Measurements from ENCODE around the gene MYOF. TPM values are rescaled to one million over a fixed set of nuclear protein-coding genes. Genes with fewer than 3 reads are reported as not detected.

The MYOF gene
- polyA plus RNA-seq, 3 donors: 9.7 to 29.1 (median 14.5) TPM

GRCh38 chr10:93330824-93331223 lies 151.3 kb downstream of the MYOF start:
- Histone ChIP-seq H2AFZ (ENCODE audit: insufficient read depth, low read depth, low read length, poor library complexity, severe bottlenecking) (no peak overlapping the region), H3K79me2 (ENCODE audit: insufficient read depth, low read length) (no peaks in the 10 kb centered on the region), H3K9ac (ENCODE audit: insufficient read depth, low read length, poor library complexity, severe bottlenecking) (no peak overlapping the region), H4K20me1 (ENCODE audit: insufficient read depth, low read length) (no peaks in the 10 kb centered on the region), H3K4me2 (replicated peaks; ENCODE audit: extremely low read depth, low read length, poor library complexity, severe bottlenecking) (no peak overlapping the region), H3K27me3 (ENCODE audit: control insufficient read depth in 2 of 2, insufficient read depth in 2 of 2, low read length in 2 of 2) (no peaks in the 10 kb centered on the region), H3K4me1 (ENCODE audit: control insufficient read depth in 1 of 2, insufficient read depth in 2 of 2, low read length in 2 of 2) (no peaks in the 10 kb centered on the region), H3K9me3 (replicated peaks in 1 of 2; ENCODE audit: control insufficient read depth in 1 of 2, insufficient read depth in 1 of 2, low read length in 2 of 2) (no peaks in the 10 kb centered on the region), H3K36me3 (replicated peaks in 1 of 2; ENCODE audit: control insufficient read depth in 1 of 2, insufficient read depth in 2 of 2, low read length in 2 of 2) (peaks cover 85 to 99% of the 10 kb centered on the region in 2 donors), H3K4me3 (replicated peaks in 1 of 3; ENCODE audit: low read depth in 2 of 3, low read length in 3 of 3) (no peak overlapping the region), H3K27ac (ENCODE audit: low read depth in 1 of 2, low read length in 2 of 2) (no peak overlapping the region)
- Mint-ChIP-seq H3K27ac (no peak overlapping the region), H3K36me3 (peaks cover 0 to 78% of the 10 kb centered on the region in 2 donors), H3K4me3 (no peak overlapping the region), H3K27me3 (ENCODE audit: low read depth in 3 of 3) (peaks cover 0 to 2% (median 0%) of the 10 kb centered on the region in 3 donors), H3K9me3 (peaks cover 0 to 2% (median 0%) of the 10 kb centered on the region in 7 donors), H3K4me1 (no peaks in the 10 kb centered on the region)
- TF ChIP-seq, protein P1, sequence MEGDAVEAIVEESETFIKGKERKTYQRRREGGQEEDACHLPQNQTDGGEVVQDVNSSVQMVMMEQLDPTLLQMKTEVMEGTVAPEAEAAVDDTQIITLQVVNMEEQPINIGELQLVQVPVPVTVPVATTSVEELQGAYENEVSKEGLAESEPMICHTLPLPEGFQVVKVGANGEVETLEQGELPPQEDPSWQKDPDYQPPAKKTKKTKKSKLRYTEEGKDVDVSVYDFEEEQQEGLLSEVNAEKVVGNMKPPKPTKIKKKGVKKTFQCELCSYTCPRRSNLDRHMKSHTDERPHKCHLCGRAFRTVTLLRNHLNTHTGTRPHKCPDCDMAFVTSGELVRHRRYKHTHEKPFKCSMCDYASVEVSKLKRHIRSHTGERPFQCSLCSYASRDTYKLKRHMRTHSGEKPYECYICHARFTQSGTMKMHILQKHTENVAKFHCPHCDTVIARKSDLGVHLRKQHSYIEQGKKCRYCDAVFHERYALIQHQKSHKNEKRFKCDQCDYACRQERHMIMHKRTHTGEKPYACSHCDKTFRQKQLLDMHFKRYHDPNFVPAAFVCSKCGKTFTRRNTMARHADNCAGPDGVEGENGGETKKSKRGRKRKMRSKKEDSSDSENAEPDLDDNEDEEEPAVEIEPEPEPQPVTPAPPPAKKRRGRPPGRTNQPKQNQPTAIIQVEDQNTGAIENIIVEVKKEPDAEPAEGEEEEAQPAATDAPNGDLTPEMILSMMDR (IDR thresholded peaks at IDR 0.05): no peak
- DNase-seq: no peak
- 83% methylated on average over 2 of the region's 3 CpGs for WGBS (ENCODE audit: insufficient coverage)
- intact Hi-C loops (cut with micrococcal nuclease): no loop called here

GRCh38 chr10:93319896-93320295 lies 162.2 kb downstream of the MYOF start:
- intact Hi-C loops (cut with micrococcal nuclease): no loop called here
- no peak overlapping the region for H3K27ac ChIP-seq (ENCODE audit: low read depth in 1 of 2, low read length in 2 of 2)

More at GRCh38 chr10:93319896-93320295, 162.2 kb downstream of the MYOF start:
- Histone ChIP-seq H2AFZ (ENCODE audit: insufficient read depth, low read depth, low read length, poor library complexity, severe bottlenecking) (no peak overlapping the region), H3K79me2 (ENCODE audit: insufficient read depth, low read length) (no peaks in the 10 kb centered on the region), H3K9me3 (replicated peaks in 1 of 2; ENCODE audit: control insufficient read depth in 1 of 2, insufficient read depth in 1 of 2, low read length in 2 of 2) (no peaks in the 10 kb centered on the region), H3K36me3 (replicated peaks in 1 of 2; ENCODE audit: control insufficient read depth in 1 of 2, insufficient read depth in 2 of 2, low read length in 2 of 2) (peaks cover 77 to 100% of the 10 kb centered on the region in 2 donors), H3K4me1 (ENCODE audit: control insufficient read depth in 1 of 2, insufficient read depth in 2 of 2, low read length in 2 of 2) (no peaks in the 10 kb centered on the region), H3K4me3 (replicated peaks in 1 of 3; ENCODE audit: low read depth in 2 of 3, low read length in 3 of 3) (no peak overlapping the region), H4K20me1 (ENCODE audit: insufficient read depth, low read length) (no peaks in the 10 kb centered on the region), H3K4me2 (replicated peaks; ENCODE audit: extremely low read depth, low read length, poor library complexity, severe bottlenecking) (no peak overlapping the region), H3K27me3 (ENCODE audit: control insufficient read depth in 2 of 2, insufficient read depth in 2 of 2, low read length in 2 of 2) (no peaks in the 10 kb centered on the region), H3K9ac (ENCODE audit: insufficient read depth, low read length, poor library complexity, severe bottlenecking) (no peak overlapping the region)
- WGBS (ENCODE audit: insufficient coverage): 100% methylated on average over 2 of the region's 6 CpGs
- no peak for DNase-seq
- Mint-ChIP-seq H3K4me3 (no peak overlapping the region), H3K36me3 (peaks cover 92 to 96% of the 10 kb centered on the region in 2 donors), H3K27ac (no peak overlapping the region), H3K27me3 (ENCODE audit: low read depth in 3 of 3) (peaks cover 1 to 7% (median 2%) of the 10 kb centered on the region in 3 donors), H3K9me3 (no peaks in the 10 kb centered on the region), H3K4me1 (peaks cover 3% of the 10 kb centered on the region)
- TF ChIP-seq, protein P1 (IDR thresholded peaks at IDR 0.05): no peak
